KOPT-K1 (cell line): ENCODE results near the gene OPN3.

Experiments
- H3K27ac ChIP-seq: fragments of 200-600 bp; sonication (generic); 2 replicates; pipeline ENCODE4 v1.5.1; 2016; ENCODE audit warnings: antibody characterized with exemption, mild to moderate bottlenecking, low read depth, low read length; ENCODE audit not compliant: poor library complexity, severe bottlenecking
- H3K36me3 ChIP-seq: fragments of 200-600 bp; sonication (generic); 2 replicates; pipeline ENCODE4 v1.5.1; 2017; ENCODE audit warnings: antibody characterized with exemption, mild to moderate bottlenecking, low read length, moderate library complexity; ENCODE audit not compliant: insufficient read depth
- H3K9me3 ChIP-seq: fragments of 200-600 bp; sonication (generic); 2 replicates; pipeline ENCODE4 v1.5.1; 2017; ENCODE audit warnings: antibody characterized with exemption, low read length, mild to moderate bottlenecking; ENCODE audit not compliant: insufficient read depth, poor library complexity, severe bottlenecking

Gene OPN3

GRCh38 chr1:241615043-241615974 lies 24.9 kb downstream of the OPN3 start:
- Histone ChIP-seq H3K36me3 (no peaks in the 10 kb centered on the region), H3K9me3 (no peaks in the 10 kb centered on the region), H3K27ac (no peak overlapping the region)

- no peaks in the 10 kb centered on the region for H3K36me3 ChIP-seq
- no peaks in the 10 kb centered on the region for H3K9me3 ChIP-seq
- H3K27ac ChIP-seq: no peak overlapping the region
Measured at GRCh38 chr1:241614572-241614971, 25.6 kb downstream of the OPN3 start.

GRCh38 chr1:241614144-241614543 lies 26.0 kb downstream of the OPN3 start:
- no peaks in the 10 kb centered on the region for H3K9me3 ChIP-seq
- no peak overlapping the region for H3K27ac ChIP-seq
- H3K36me3 ChIP-seq: no peaks in the 10 kb centered on the region

GRCh38 chr1:241612533-241613477 lies 27.4 kb downstream of the OPN3 start:
- Histone ChIP-seq H3K27ac (no peak overlapping the region), H3K36me3 (no peaks in the 10 kb centered on the region), H3K9me3 (no peaks in the 10 kb centered on the region)

GRCh38 chr1:241611736-241612135 lies 28.4 kb downstream of the OPN3 start:
- no peaks in the 10 kb centered on the region for H3K36me3 ChIP-seq
- H3K9me3 ChIP-seq: no peaks in the 10 kb centered on the region
- H3K27ac ChIP-seq: no peak overlapping the region

- no peak overlapping the region for H3K27ac ChIP-seq
- no peaks in the 10 kb centered on the region for H3K36me3 ChIP-seq
- H3K9me3 ChIP-seq: no peaks in the 10 kb centered on the region
Measured at GRCh38 chr1:241611063-241611462, 29.1 kb downstream of the OPN3 start.

GRCh38 chr1:241610056-241610815 lies 29.9 kb downstream of the OPN3 start:
- no peaks in the 10 kb centered on the region for H3K36me3 ChIP-seq
- H3K27ac ChIP-seq: no peak overlapping the region
- no peaks in the 10 kb centered on the region for H3K9me3 ChIP-seq

- Histone ChIP-seq H3K27ac (no peak overlapping the region), H3K9me3 (no peaks in the 10 kb centered on the region), H3K36me3 (no peaks in the 10 kb centered on the region)
Measured at GRCh38 chr1:241608379-241609033, 31.7 kb downstream of the OPN3 start.

GRCh38 chr1:241607497-241607896 lies 32.7 kb downstream of the OPN3 start:
- no peak overlapping the region for H3K27ac ChIP-seq
- H3K9me3 ChIP-seq: no peaks in the 10 kb centered on the region
- no peaks in the 10 kb centered on the region for H3K36me3 ChIP-seq

GRCh38 chr1:241606544-241606943 lies 33.6 kb downstream of the OPN3 start:
- Histone ChIP-seq H3K27ac (no peak overlapping the region), H3K9me3 (no peaks in the 10 kb centered on the region), H3K36me3 (no peaks in the 10 kb centered on the region)

GRCh38 chr1:241605146-241605805 lies 34.9 kb downstream of the OPN3 start:
- Histone ChIP-seq H3K36me3 (no peaks in the 10 kb centered on the region), H3K27ac (no peak overlapping the region), H3K9me3 (no peaks in the 10 kb centered on the region)

GRCh38 chr1:241603731-241604245 lies 36.4 kb downstream of the OPN3 start:
- Histone ChIP-seq H3K9me3 (no peaks in the 10 kb centered on the region), H3K27ac (no peak overlapping the region), H3K36me3 (no peaks in the 10 kb centered on the region)

GRCh38 chr1:241600496-241600901 lies 39.7 kb downstream of the OPN3 start:
- no peak overlapping the region for H3K27ac ChIP-seq
- H3K36me3 ChIP-seq: no peaks in the 10 kb centered on the region
- no peaks in the 10 kb centered on the region for H3K9me3 ChIP-seq

- H3K36me3 ChIP-seq: 0 out of 2 replicates have a peak, but pooled peaks cover 4% of the 10 kb centered on the region
- no peaks in the 10 kb centered on the region for H3K9me3 ChIP-seq
- H3K27ac ChIP-seq: no peak overlapping the region
Measured at GRCh38 chr1:241598249-241598648, 41.9 kb downstream of the OPN3 start.
